Large intestine (tissue), 3 donors: ENCODE measurements around the gene NXNL1. TPM values are rescaled to one million over a fixed set of nuclear protein-coding genes. Genes with fewer than 3 reads are reported as not detected.
"Not testable (repeated sequence)": the region's sequence is repeated elsewhere in the genome, so short reads cannot be mapped to it uniquely, and the experiment has no call there.

Source experiments
- DNase-seq, 2 donors: peaks; one replicate each; pipeline versions ENCODE4 v3.0.0 to v3.0.0-alpha.2; 2013
- H3K27ac ChIP-seq: one replicate; pipeline ENCODE4 v1.5.1; 2013; ENCODE audit warnings: low read length
- H3K27me3 ChIP-seq: 2 replicates; pipeline ENCODE4 v1.6.1; 2013; ENCODE audit warnings: low read length; ENCODE audit not compliant: control insufficient read depth, insufficient read depth
- H3K36me3 ChIP-seq: 2 replicates; pipeline ENCODE4 v1.6.1; 2013; ENCODE audit warnings: low read length; ENCODE audit not compliant: control insufficient read depth, insufficient read depth
- H3K4me1 ChIP-seq: one replicate; pipeline ENCODE4 v1.6.1; 2013; ENCODE audit warnings: low read length; ENCODE audit not compliant: control insufficient read depth, insufficient read depth
- H3K4me3 ChIP-seq: one replicate; pipeline ENCODE4 v1.5.1; 2013; ENCODE audit warnings: low read length
- H3K9me3 ChIP-seq: one replicate; pipeline ENCODE4 v1.6.1; 2013; ENCODE audit warnings: mild to moderate bottlenecking, low read depth, low read length, moderate library complexity; ENCODE audit not compliant: control insufficient read depth
- WGBS: methylation state at CpG from one replicate; pipeline ENCODE4 v1.1.5; 2013; ENCODE audit warnings: low lambda C conversion rate; ENCODE audit not compliant: insufficient coverage; 5-methylcytosine and 5-hydroxymethylcytosine counted together
- polyA plus RNA-seq: library from polyadenylated mRNA; unstranded; fragments of 120-200 nt; gene quantifications from one replicate; pipeline ENCODE4 v1.2.1, GENCODE V29; 2013

NXNL1 gene
- polyA plus RNA-seq, 1 donor: not detected

GRCh38 chr19:17499025-17499424 lies 38.3 kb upstream of the NXNL1 start:
- H3K4me1 ChIP-seq, H3K27me3 ChIP-seq, H3K27ac ChIP-seq, H3K9me3 ChIP-seq, H3K4me3 ChIP-seq, DNase-seq, H3K36me3 ChIP-seq: not testable (repeated sequence)
- WGBS: no CpG with 5 or more reads among the region's 12 CpGs

- Histone ChIP-seq H3K4me3 (peak overlapping the region; percentile 16), H3K4me1 (peaks cover 3% of the 10 kb centered on the region), H3K27ac (no peak overlapping the region), H3K9me3 (no peaks in the 10 kb centered on the region), H3K36me3 (peaks cover 8% of the 10 kb centered on the region), H3K27me3 (peaks cover 2% of the 10 kb centered on the region)
- peak in 1 of 2 donors; percentile 33 for DNase-seq
- WGBS: no CpG with 5 or more reads among the region's 41 CpGs
Observed at GRCh38 chr19:17497149-17497798, 36.5 kb upstream of the NXNL1 start.

DNA sequence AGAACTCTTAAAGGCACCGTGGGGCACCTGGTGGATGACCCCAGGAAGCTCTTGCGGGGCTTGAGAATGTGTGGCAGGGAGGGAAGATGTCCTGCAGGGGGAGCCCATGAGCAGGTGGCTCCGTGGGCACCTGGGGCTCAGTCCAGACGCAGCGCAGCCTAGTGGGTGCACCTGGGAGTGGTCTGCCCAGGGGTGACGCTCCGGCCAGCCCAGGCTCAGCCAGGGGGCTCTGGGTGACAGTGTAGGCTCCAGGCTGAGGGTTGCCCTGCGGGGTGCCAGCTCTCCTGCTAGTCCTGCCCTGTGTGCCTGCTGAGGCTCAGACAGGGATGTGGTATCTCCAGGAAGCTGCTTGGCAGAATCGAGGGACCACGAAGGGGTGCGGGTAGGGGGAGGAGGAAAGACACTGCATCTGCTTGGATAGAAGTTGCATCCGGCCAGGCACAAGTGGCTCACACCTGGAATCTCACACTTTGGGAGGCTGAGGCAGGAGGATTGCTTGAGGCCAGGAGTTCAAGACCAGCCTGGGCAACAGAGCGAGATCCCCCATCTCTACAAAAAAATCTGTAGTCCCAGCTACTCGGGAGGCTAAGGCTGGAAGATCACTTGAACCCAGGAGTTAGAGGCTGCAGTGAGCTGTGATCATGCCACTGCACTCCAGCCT lies 35.7 kb upstream of the NXNL1 start:
- Histone ChIP-seq H3K4me1 (peaks cover 3% of the 10 kb centered on the region), H3K27ac (no peak overlapping the region), H3K27me3 (peaks cover 2% of the 10 kb centered on the region), H3K4me3 (no peak overlapping the region), H3K9me3 (no peaks in the 10 kb centered on the region), H3K36me3 (peaks cover 8% of the 10 kb centered on the region)
- peak; percentile 52 to 55 for DNase-seq
- no CpG with 5 or more reads among the region's 14 CpGs for WGBS

- no CpG with 5 or more reads among the region's 9 CpGs for WGBS
- no peak overlapping the region for H3K4me3 ChIP-seq
- no peak overlapping the region for H3K27ac ChIP-seq
- DNase-seq: no peak
- peaks cover 2% of the 10 kb centered on the region for H3K27me3 ChIP-seq
- no peaks in the 10 kb centered on the region for H3K9me3 ChIP-seq
- peaks cover 3% of the 10 kb centered on the region for H3K36me3 ChIP-seq
- peaks cover 3% of the 10 kb centered on the region for H3K4me1 ChIP-seq
Observed at GRCh38 chr19:17495639-17496296, 35.0 kb upstream of the NXNL1 start.

GRCh38 chr19:17491287-17491686 lies 30.6 kb upstream of the NXNL1 start:
- DNase-seq: no peak
- no peaks in the 10 kb centered on the region for H3K9me3 ChIP-seq
- H3K27me3 ChIP-seq: no peaks in the 10 kb centered on the region
- H3K4me3 ChIP-seq: no peak overlapping the region
- WGBS: no CpG with 5 or more reads among the region's 5 CpGs
- no peak overlapping the region for H3K27ac ChIP-seq
- peaks cover 6% of the 10 kb centered on the region for H3K4me1 ChIP-seq
- no peaks in the 10 kb centered on the region for H3K36me3 ChIP-seq

- Histone ChIP-seq H3K4me3 (no peak overlapping the region), H3K27ac (no peak overlapping the region), H3K27me3 (no peaks in the 10 kb centered on the region), H3K4me1 (peaks cover 6% of the 10 kb centered on the region), H3K9me3 (no peaks in the 10 kb centered on the region), H3K36me3 (no peaks in the 10 kb centered on the region)
- no CpG with 5 or more reads among the region's 4 CpGs for WGBS
- no peak for DNase-seq
Observed at GRCh38 chr19:17490411-17490810, 29.7 kb upstream of the NXNL1 start.

GRCh38 chr19:17489392-17490030 lies 28.8 kb upstream of the NXNL1 start:
- Histone ChIP-seq H3K4me1 (peaks cover 6% of the 10 kb centered on the region), H3K27ac (no peak overlapping the region), H3K27me3 (no peaks in the 10 kb centered on the region), H3K9me3 (no peaks in the 10 kb centered on the region), H3K4me3 (no peak overlapping the region), H3K36me3 (no peaks in the 10 kb centered on the region)
- no peak for DNase-seq
- no CpG with 5 or more reads among the region's 9 CpGs for WGBS

GRCh38 chr19:17488593-17489391 lies 28.1 kb upstream of the NXNL1 start:
- no peak overlapping the region for H3K27ac ChIP-seq
- H3K4me3 ChIP-seq: peak overlapping the region; percentile 30
- WGBS: no CpG with 5 or more reads among the region's 31 CpGs
- H3K27me3 ChIP-seq: no peaks in the 10 kb centered on the region
- H3K36me3 ChIP-seq: no peaks in the 10 kb centered on the region
- DNase-seq: peak; percentile 91 to 93
- no peaks in the 10 kb centered on the region for H3K9me3 ChIP-seq
- H3K4me1 ChIP-seq: peaks cover 6% of the 10 kb centered on the region

DNA sequence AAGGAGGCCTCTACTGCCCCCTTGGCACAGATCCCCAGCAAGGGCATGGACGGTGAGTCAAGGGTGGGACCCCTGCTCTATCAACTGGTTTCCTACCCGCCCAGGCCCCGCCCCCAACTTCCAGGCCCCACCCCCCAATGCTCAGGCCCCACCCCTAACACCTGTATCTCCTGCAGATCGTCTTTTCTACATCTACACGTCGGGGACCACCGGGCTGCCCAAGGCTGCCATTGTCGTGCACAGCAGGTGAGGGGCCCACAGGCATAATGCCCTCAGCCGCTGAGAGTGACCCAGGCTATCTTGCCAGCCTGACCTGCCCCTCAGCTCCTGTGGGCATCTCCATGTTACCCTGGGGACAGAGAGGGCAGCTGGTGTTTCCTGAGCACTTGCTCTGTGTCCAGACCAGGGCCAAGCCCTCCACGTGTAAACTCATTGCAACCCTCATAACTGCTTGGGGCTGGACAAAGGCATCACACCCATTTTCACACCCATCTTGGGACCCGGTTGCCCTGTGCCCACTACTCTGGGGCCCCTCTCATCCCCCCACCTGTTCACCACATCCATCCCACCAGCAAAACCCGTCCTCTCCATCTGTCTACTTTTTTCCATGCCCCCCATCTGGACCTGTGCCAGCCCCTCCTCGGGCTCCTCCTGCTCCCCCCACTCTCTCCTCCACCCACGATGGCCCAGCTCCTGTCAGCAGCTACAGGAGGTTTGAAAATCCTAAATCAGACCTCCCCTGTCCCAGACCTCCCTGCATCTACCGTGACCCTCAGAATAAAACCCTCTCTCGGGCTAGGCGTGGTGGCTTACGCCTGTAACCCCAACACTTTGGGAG lies 26.8 kb upstream of the NXNL1 start:
- 90% methylated on average over 2 of the region's 18 CpGs for WGBS
- H3K4me3 ChIP-seq: no peak overlapping the region
- H3K4me1 ChIP-seq: peaks cover 6% of the 10 kb centered on the region
- no peaks in the 10 kb centered on the region for H3K36me3 ChIP-seq
- H3K27ac ChIP-seq: no peak overlapping the region
- no peaks in the 10 kb centered on the region for H3K27me3 ChIP-seq
- DNase-seq: no peak
- no peaks in the 10 kb centered on the region for H3K9me3 ChIP-seq
